Osteoblast (primary cell): Measurements from ENCODE around the gene ASPHD1. TPM values are rescaled to one million over a fixed set of nuclear protein-coding genes. Genes with fewer than 3 reads are reported as not detected.

Experiments
- DNase-seq: peaks from one replicate; pipeline ENCODE4 v3.0.0; 2011; ENCODE audit warnings: low spot score, mixed read lengths; ENCODE audit not compliant: insufficient read length; ENCODE audit errors: missing footprints
- H2AFZ ChIP-seq: 2 replicates; pipeline ENCODE4 v1.6.0; 2011; ENCODE audit warnings: mild to moderate bottlenecking, low read length
- H3K27ac ChIP-seq: 2 replicates; pipeline ENCODE4 v1.5.1; 2011; ENCODE audit warnings: mild to moderate bottlenecking, low read depth, low read length, moderate library complexity
- H3K27me3 ChIP-seq: 2 replicates; pipeline ENCODE4 v1.6.0; 2012; ENCODE audit warnings: mild to moderate bottlenecking, control low read depth, inconsistent platforms, low read length, moderate library complexity; ENCODE audit not compliant: insufficient read depth
- H3K36me3 ChIP-seq: 2 replicates; pipeline ENCODE4 v1.5.1; 2011; ENCODE audit warnings: mild to moderate bottlenecking, low read length, control low read depth, moderate library complexity; ENCODE audit not compliant: insufficient read depth
- H3K4me1 ChIP-seq: 2 replicates; pipeline ENCODE4 v1.5.1; 2011; ENCODE audit warnings: mild to moderate bottlenecking, low read length, control low read depth, moderate library complexity; ENCODE audit not compliant: insufficient read depth
- H3K4me2 ChIP-seq: 2 replicates; pipeline ENCODE4 v1.6.0; 2011; ENCODE audit warnings: mild to moderate bottlenecking, low read length; ENCODE audit not compliant: insufficient read depth
- H3K4me3 ChIP-seq: fragments of 200-600 bp; sonication (generic); 3 replicates; pipeline ENCODE4 v1.5.1; 2012; ENCODE audit warnings: mild to moderate bottlenecking, low read length, inconsistent platforms; ENCODE audit not compliant: insufficient read depth
- H3K79me2 ChIP-seq: 2 replicates; pipeline ENCODE4 v1.6.0; 2012; ENCODE audit warnings: mild to moderate bottlenecking, low read length, control low read depth, inconsistent platforms; ENCODE audit not compliant: insufficient read depth
- H3K9me3 ChIP-seq: 2 replicates; pipeline ENCODE4 v1.5.1; 2011; ENCODE audit warnings: low read depth, low read length, control low read depth
- H4K20me1 ChIP-seq: 2 replicates; pipeline ENCODE4 v1.6.0; 2012; ENCODE audit warnings: mild to moderate bottlenecking, low read length, control low read depth; ENCODE audit not compliant: insufficient read depth
- total RNA-seq: library from RNA; depleted of rRNA; stranded (reverse); fragments of >200 nt; gene quantifications from 2 replicates; pipeline ENCODE4 v1.2.3, GENCODE V29; 2012
- TF ChIP-seq, protein P1 (sequence below): IDR thresholded peaks from 2 replicates; pipeline ENCODE4 v1.5.1; 2011; ENCODE audit warnings: mild to moderate bottlenecking, low read depth, low read length, moderate library complexity; ENCODE audit errors: extremely low read depth

ASPHD1 gene
- total RNA-seq, 1 donor, result 1.8 TPM

DNA sequence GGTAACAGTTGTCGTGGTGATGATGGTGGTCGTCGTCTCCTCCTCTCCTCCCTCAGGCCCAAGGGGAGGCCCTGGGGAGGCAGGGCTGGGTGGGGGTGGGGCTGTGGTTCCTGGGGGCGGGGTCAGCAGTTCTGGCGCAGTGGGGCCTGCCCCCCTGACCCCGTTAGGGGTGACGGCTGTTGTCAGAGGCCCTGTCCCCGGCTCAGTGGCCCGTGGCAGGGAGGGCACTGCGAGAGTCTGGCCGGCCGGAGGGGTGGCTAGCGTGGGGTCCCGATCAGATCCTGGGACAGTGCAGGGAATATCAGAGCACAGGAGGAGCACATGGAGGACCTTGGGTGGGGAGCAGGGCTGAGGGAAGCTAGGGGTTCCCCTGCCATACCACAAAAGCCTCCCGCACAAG is 3.4 kb upstream of the ASPHD1 start:
- TF ChIP-seq, protein P1, sequence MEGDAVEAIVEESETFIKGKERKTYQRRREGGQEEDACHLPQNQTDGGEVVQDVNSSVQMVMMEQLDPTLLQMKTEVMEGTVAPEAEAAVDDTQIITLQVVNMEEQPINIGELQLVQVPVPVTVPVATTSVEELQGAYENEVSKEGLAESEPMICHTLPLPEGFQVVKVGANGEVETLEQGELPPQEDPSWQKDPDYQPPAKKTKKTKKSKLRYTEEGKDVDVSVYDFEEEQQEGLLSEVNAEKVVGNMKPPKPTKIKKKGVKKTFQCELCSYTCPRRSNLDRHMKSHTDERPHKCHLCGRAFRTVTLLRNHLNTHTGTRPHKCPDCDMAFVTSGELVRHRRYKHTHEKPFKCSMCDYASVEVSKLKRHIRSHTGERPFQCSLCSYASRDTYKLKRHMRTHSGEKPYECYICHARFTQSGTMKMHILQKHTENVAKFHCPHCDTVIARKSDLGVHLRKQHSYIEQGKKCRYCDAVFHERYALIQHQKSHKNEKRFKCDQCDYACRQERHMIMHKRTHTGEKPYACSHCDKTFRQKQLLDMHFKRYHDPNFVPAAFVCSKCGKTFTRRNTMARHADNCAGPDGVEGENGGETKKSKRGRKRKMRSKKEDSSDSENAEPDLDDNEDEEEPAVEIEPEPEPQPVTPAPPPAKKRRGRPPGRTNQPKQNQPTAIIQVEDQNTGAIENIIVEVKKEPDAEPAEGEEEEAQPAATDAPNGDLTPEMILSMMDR, result no peak
- Histone ChIP-seq H3K27ac (no peak overlapping the region), H3K36me3 (no peaks in the 10 kb centered on the region), H4K20me1 (peaks cover 6% of the 10 kb centered on the region), H3K4me2 (no peak overlapping the region), H3K4me3 (no peak overlapping the region), H3K4me1 (peaks cover 18% of the 10 kb centered on the region), H3K79me2 (peaks cover 9% of the 10 kb centered on the region), H2AFZ (no peak overlapping the region), H3K27me3 (peaks cover 8% of the 10 kb centered on the region), H3K9me3 (no peaks in the 10 kb centered on the region)
- DNase-seq, result peak; percentile 37

DNA sequence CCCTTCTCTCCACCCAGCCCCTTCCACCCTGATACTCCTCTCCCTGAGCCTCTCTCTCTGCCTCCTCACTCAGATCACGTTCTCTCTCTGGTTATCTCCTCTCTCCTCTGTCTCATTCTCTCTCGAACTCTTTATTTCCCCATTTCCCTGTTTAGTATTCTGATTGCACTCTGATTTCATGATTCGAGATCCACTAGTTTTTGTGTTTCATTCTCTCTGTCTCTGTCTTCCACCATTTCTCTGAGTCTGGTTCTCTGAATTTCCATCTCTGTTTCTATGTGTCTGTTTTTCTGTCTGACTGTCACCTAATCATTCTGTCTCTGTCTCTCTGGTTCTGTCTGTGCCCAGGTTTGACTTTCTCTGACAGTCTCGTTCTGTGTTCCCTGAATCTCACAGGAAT is 3.0 kb upstream of the ASPHD1 start:
- DNase-seq, result peak; percentile 21
- Histone ChIP-seq H3K79me2 (peaks cover 14% of the 10 kb centered on the region), H3K36me3 (no peaks in the 10 kb centered on the region), H4K20me1 (peaks cover 10% of the 10 kb centered on the region), H3K27me3 (peaks cover 8% of the 10 kb centered on the region), H3K4me3 (no peak overlapping the region), H3K9me3 (no peaks in the 10 kb centered on the region), H3K4me2 (no peak overlapping the region), H3K4me1 (peaks cover 20% of the 10 kb centered on the region), H2AFZ (no peak overlapping the region), H3K27ac (no peak overlapping the region)
- TF ChIP-seq, protein P1, result no peak

DNA sequence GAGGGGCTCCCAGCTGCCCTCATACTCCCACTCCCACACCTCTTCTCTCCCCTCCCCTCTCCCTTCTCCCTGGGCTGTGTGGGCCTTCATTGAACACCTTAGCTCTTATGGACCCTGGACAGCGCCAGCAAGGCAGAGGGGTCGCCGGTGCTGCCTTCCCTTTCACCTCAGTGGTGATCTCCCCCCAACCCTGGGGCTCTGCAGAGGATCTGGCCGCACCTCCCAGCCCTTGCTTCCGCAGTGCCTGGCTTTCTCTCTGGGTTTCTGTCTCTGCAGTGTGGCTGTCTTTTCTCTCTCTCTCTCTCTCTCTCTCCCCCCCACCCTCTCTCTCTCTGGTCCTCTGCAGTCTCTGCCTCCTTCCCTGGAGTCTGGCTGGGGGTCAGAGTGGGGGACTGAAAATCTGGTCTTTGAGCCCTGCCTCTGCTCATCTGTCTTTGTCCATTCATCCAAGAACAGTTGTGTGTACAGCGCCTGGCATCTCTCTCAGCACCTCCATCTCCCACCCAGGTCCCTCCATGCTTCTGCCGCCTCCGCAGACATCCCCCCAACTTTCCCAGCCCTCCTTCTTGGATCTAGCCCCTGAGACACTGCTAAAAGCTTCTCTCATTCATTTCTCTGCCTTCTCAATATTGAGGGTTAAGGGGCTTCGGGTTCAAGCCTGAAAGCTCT is 2.0 kb upstream of the ASPHD1 start:
- peak; percentile 72 for DNase-seq
- peaks cover 20% of the 10 kb centered on the region for H3K4me1 ChIP-seq
- H2AFZ ChIP-seq, result no peak overlapping the region
- H3K9me3 ChIP-seq, result no peaks in the 10 kb centered on the region
- peak overlapping the region; percentile 88 for H3K4me3 ChIP-seq
- H4K20me1 ChIP-seq, result peaks cover 10% of the 10 kb centered on the region
- H3K79me2 ChIP-seq, result peaks cover 17% of the 10 kb centered on the region
- TF ChIP-seq, protein P1, result no peak
- H3K27ac ChIP-seq, result no peak overlapping the region
- peaks cover 8% of the 10 kb centered on the region for H3K27me3 ChIP-seq
- peak overlapping the region; percentile 92 for H3K4me2 ChIP-seq
- H3K36me3 ChIP-seq, result no peaks in the 10 kb centered on the region

DNA sequence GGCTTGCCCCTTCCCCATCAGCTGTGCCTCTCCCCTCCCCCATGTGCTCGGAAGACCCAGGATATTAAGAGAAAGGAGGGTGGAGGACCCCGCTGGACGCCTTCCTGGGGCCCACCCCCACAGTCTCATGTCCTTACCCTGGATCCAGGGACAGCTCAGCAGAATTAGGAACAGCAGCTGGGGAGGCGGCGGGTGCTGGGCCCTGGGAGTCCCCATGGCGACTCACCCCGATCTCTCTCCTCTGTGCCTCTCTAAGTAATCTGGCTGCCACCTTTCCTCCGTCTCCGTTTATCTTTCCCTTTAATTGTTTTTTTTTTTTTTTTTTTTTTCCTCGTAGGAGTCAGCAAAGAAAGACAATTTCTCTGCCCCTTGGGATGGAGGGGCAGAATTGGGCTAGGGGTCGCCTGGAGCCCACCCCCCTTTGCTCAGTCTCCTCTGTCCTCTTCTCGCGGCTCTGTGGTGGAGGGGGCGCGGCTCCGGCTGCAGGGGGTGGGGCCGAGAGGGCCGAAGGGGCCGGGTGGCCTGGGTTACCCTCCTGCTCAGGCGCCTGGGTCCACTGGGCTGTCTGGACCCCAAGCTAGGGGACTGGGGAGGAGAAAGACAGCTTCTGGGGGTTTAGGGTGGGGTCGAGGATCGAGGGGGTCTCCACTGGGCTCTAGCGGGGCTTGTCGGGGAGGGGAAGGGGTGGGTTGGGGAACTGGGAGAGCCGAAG is 1.3 kb upstream of the ASPHD1 start:
- H3K9me3 ChIP-seq, result no peaks in the 10 kb centered on the region
- DNase-seq, result peak; percentile 88
- H3K27ac ChIP-seq, result no peak overlapping the region
- H3K4me1 ChIP-seq, result peaks cover 20% of the 10 kb centered on the region
- H2AFZ ChIP-seq, result peak overlapping the region; percentile 35
- peaks cover 8% of the 10 kb centered on the region for H3K27me3 ChIP-seq
- peaks cover 3% of the 10 kb centered on the region for H3K36me3 ChIP-seq
- H3K79me2 ChIP-seq, result peaks cover 23% of the 10 kb centered on the region
- TF ChIP-seq, protein P1, result no peak
- peak overlapping the region; percentile 88 for H3K4me3 ChIP-seq
- H3K4me2 ChIP-seq, result peak overlapping the region; percentile 92
- H4K20me1 ChIP-seq, result peaks cover 15% of the 10 kb centered on the region
